Neutrophil (primary cell): ENCODE measurements around the gene PTDSS2.
A peak's percentile ranks its signal among the peaks of the same experiment; 100 is the strongest.

Source experiments
- H3K27ac ChIP-seq: fragments of 200-600 bp; sonication (generic); 2 replicates; pipeline ENCODE4 v1.5.1; 2016; ENCODE audit warnings: mild to moderate bottlenecking, moderate library complexity
- H3K27me3 ChIP-seq: fragments of 200-600 bp; sonication (generic); 2 replicates; pipeline ENCODE4 v1.6.0; 2016; ENCODE audit warnings: mild to moderate bottlenecking
- H3K36me3 ChIP-seq: fragments of 200-600 bp; sonication (generic); 2 replicates; pipeline ENCODE4 v1.5.1; 2017
- H3K4me1 ChIP-seq, 2 experiments: fragments of 200-600 bp in 1 of 2; sonication (generic) in 1 of 2; 1 replicate in 1 of 2; 2 replicates in 1 of 2; pipeline versions ENCODE4 v1.5.1 to v1.6.1; 2013 to 2016; ENCODE audit warnings: low read depth in 1 of 2, low read length in 1 of 2, mild to moderate bottlenecking in 1 of 2, moderate library complexity in 1 of 2; ENCODE audit not compliant: control insufficient read depth in 1 of 2, insufficient read depth in 1 of 2
- H3K4me3 ChIP-seq, 2 experiments: fragments of 200-600 bp in 1 of 2; sonication (generic) in 1 of 2; 1 replicate in 1 of 2; 2 replicates in 1 of 2; pipeline ENCODE4 v1.5.1; 2013 to 2016; ENCODE audit warnings: low read depth in 1 of 2, low read length in 1 of 2, mild to moderate bottlenecking in 1 of 2, moderate library complexity in 1 of 2
- H3K9me3 ChIP-seq: fragments of 200-600 bp; sonication (generic); 2 replicates; pipeline ENCODE4 v1.5.1; 2016
- CTCF ChIP-seq: fragments of 200-600 bp; sonication (generic); IDR thresholded peaks from 2 replicates; pipeline ENCODE4 v1.5.1; 2016; ENCODE audit warnings: antibody characterized with exemption

PTDSS2 gene

GRCh38 chr11:506995-507726 lies 57.1 kb downstream of the PTDSS2 start, which contains the start of gene RNH1:
Gene RNH1 (minus strand): TSS chr11:507242. CDS start chr11:502162, 5,080 bp downstream.
- peak within 1 kb of the TSS; percentile 98 for H3K27ac ChIP-seq
- H3K9me3 ChIP-seq: no peaks in the 10 kb centered on the region
- H3K36me3 ChIP-seq: no peaks in the 10 kb centered on the region
- TF ChIP-seq CTCF: peak; percentile 34
- H3K4me1 ChIP-seq: peaks cover 50 to 53% of the 10 kb centered on the region in 2 experiments
- no peaks in the 10 kb centered on the region for H3K27me3 ChIP-seq
- peak within 1 kb of the TSS; percentile 81 to 99 for H3K4me3 ChIP-seq

- TF ChIP-seq CTCF: no peak
- Histone ChIP-seq H3K4me3 (peak overlapping the region; percentile 51 to 99), H3K9me3 (no peaks in the 10 kb centered on the region), H3K27ac (peak overlapping the region; percentile 98), H3K27me3 (no peaks in the 10 kb centered on the region), H3K4me1 (peaks cover 42 to 46% of the 10 kb centered on the region in 2 experiments), H3K36me3 (no peaks in the 10 kb centered on the region)
Measured at GRCh38 chr11:507727-508515, 57.8 kb downstream of the PTDSS2 start.

GRCh38 chr11:508956-509355 lies 58.9 kb downstream of the PTDSS2 start:
- no peak for TF ChIP-seq CTCF
- Histone ChIP-seq H3K36me3 (no peaks in the 10 kb centered on the region), H3K27ac (no peak overlapping the region), H3K4me3 (no peak overlapping the region), H3K27me3 (no peaks in the 10 kb centered on the region), H3K9me3 (no peaks in the 10 kb centered on the region), H3K4me1 (peaks cover 32 to 35% of the 10 kb centered on the region in 2 experiments)

- H3K4me1 ChIP-seq: peaks cover 0 to 4% of the 10 kb centered on the region in 2 experiments
- H3K27ac ChIP-seq: no peak overlapping the region
- H3K9me3 ChIP-seq: no peaks in the 10 kb centered on the region
- H3K36me3 ChIP-seq: no peaks in the 10 kb centered on the region
- H3K27me3 ChIP-seq: no peaks in the 10 kb centered on the region
- no peak overlapping the region for H3K4me3 ChIP-seq
- TF ChIP-seq CTCF: no peak
Measured at GRCh38 chr11:512761-513595, 62.9 kb downstream of the PTDSS2 start.

- Histone ChIP-seq H3K4me3 (no peak overlapping the region), H3K9me3 (no peaks in the 10 kb centered on the region), H3K27ac (no peak overlapping the region), H3K27me3 (no peaks in the 10 kb centered on the region), H3K36me3 (no peaks in the 10 kb centered on the region), H3K4me1 (peaks cover 7 to 9% of the 10 kb centered on the region in 2 experiments)
- TF ChIP-seq CTCF: no peak
Measured at GRCh38 chr11:514606-515005, 64.5 kb downstream of the PTDSS2 start.
